ENCODE measurements around the gene ACACA.

GRCh38 chr17:37086334-37086733 lies 320.3 kb downstream of the ACACA start:
- TF ChIP-seq CTCF (conservative IDR thresholded peaks at IDR 0.05 in 1 of 2, IDR thresholded peaks at IDR 0.05 in 1 of 2; ENCODE audit: low read depth in 1 of 2, low read length in 2 of 2) = no peak
- TF ChIP-seq EZH2 (IDR thresholded peaks at IDR 0.05; ENCODE audit: low read length, missing control alignments) = no peak

Data from fibroblast of lung (primary cell).